8988T (cell line): ENCODE results near the gene CPLX1.
"Not testable (repeated sequence)": the region's sequence is repeated elsewhere in the genome, so short reads cannot be mapped to it uniquely, and the experiment has no call there.

Source experiments
- DNase-seq: peaks from one replicate; pipeline ENCODE4 v3.0.0; 2011

The CPLX1 gene

GRCh38 chr4:790466-790820 lies 35.5 kb downstream of the CPLX1 start:
- DNase-seq, result no peak

- DNase-seq, result no peak
Measured at GRCh38 chr4:789571-790465, 36.1 kb downstream of the CPLX1 start.

- DNase-seq, result no peak
Measured at GRCh38 chr4:788636-789297, 37.2 kb downstream of the CPLX1 start.

- DNase-seq, result no peak
Measured at GRCh38 chr4:788006-788635, 37.8 kb downstream of the CPLX1 start.

GRCh38 chr4:787561-787981 lies 38.4 kb downstream of the CPLX1 start:
- no peak for DNase-seq

GRCh38 chr4:786861-787300 lies 39.0 kb downstream of the CPLX1 start:
- no peak for DNase-seq

- no peak for DNase-seq
Measured at GRCh38 chr4:786074-786741, 39.7 kb downstream of the CPLX1 start.

GRCh38 chr4:785332-786073 lies 40.4 kb downstream of the CPLX1 start:
- DNase-seq, result no peak

- no peak for DNase-seq
Measured at GRCh38 chr4:784401-785331, 41.3 kb downstream of the CPLX1 start.

- DNase-seq, result peak; percentile 92
Measured at GRCh38 chr4:781493-782216, 44.3 kb downstream of the CPLX1 start.

- no peak for DNase-seq
Measured at GRCh38 chr4:780716-781492, 45.0 kb downstream of the CPLX1 start.

GRCh38 chr4:780255-780654 lies 45.7 kb downstream of the CPLX1 start:
- not testable (repeated sequence) for DNase-seq

GRCh38 chr4:779555-779954 lies 46.4 kb downstream of the CPLX1 start:
- no peak for DNase-seq

- no peak for DNase-seq
Measured at GRCh38 chr4:777520-778262, 48.2 kb downstream of the CPLX1 start.

- DNase-seq, result no peak
Measured at GRCh38 chr4:776743-777441, 49.0 kb downstream of the CPLX1 start.

- DNase-seq, result not testable (repeated sequence)
Measured at GRCh38 chr4:775485-775884, 50.4 kb downstream of the CPLX1 start.

GRCh38 chr4:774419-775092 lies 51.4 kb downstream of the CPLX1 start:
- DNase-seq, result not testable (repeated sequence)

- DNase-seq, result no peak
Measured at GRCh38 chr4:773214-773613, 52.7 kb downstream of the CPLX1 start.
